K562 (cell line): ENCODE measurements around the gene C2orf42. TPM values are rescaled to one million over a fixed set of nuclear protein-coding genes. Genes with fewer than 3 reads are reported as not detected.
A peak's percentile ranks its signal among the peaks of the same experiment; 100 is the strongest.

Experiments
- CBX2 ChIP-seq: fragments of 200-600 bp; sonication (generic); IDR thresholded peaks from one replicate; pipeline ENCODE4 v1.6.1; 2012; ENCODE audit warnings: mild to moderate bottlenecking, low read length, inconsistent platforms; ENCODE audit not compliant: insufficient read depth, poor library complexity, severe bottlenecking
- FOXJ3 ChIP-seq: sonication (generic); formaldehyde crosslinking; IDR thresholded peaks from 2 replicates; pipeline ENCODE4 v1.4.0; 2020; ENCODE audit warnings: mild to moderate bottlenecking, missing genetic modification reagents
- KAT7 ChIP-seq: sonication (generic); formaldehyde crosslinking; IDR thresholded peaks from 2 replicates; pipeline ENCODE4 v1.8.0; 2022; ENCODE audit warnings: missing genetic modification reagents, mild to moderate bottlenecking, borderline replicate concordance
- MCM3 ChIP-seq: fragments of 450-650 bp; IDR thresholded peaks from 2 replicates; pipeline ENCODE4 v1.6.1; 2016
- RBFOX2 ChIP-seq: fragments of 200-400 bp; formaldehyde crosslinking; IDR thresholded peaks from 2 replicates; pipeline ENCODE4 v1.6.1; 2017; ENCODE audit warnings: low read depth, mild to moderate bottlenecking, low read length, moderate library complexity
- TCF15 ChIP-seq: fragments of 250-450 bp; sonication (Bioruptor Pico); IDR thresholded peaks from 2 replicates; pipeline ENCODE4 v1.8.0; 2022; ENCODE audit warnings: moderate library complexity, mild to moderate bottlenecking, inconsistent platforms
- THRA ChIP-seq: fragments of 450-650 bp; IDR thresholded peaks from 2 replicates; pipeline ENCODE4 v1.6.1; 2017; ENCODE audit warnings: mild to moderate bottlenecking, moderate library complexity
- ZNF143 ChIP-seq: sonication (generic); formaldehyde crosslinking; IDR thresholded peaks from 2 replicates; pipeline ENCODE4 v1.9.0; 2022; ENCODE audit warnings: mild to moderate bottlenecking, missing genetic modification reagents
- ZNF197 ChIP-seq: fragments of 200-800 bp; sonication (Bioruptor generic); IDR thresholded peaks from 2 replicates; pipeline ENCODE4 v1.6.1; 2016; ENCODE audit warnings: low read depth, missing genetic modification characterization, missing compliant biosample characterization
- polyA plus RNA-seq, 8 experiments: library from polyadenylated mRNA; depleted of rRNA in 4 of 8; stranded (reverse) in 5 of 8; unstranded in 3 of 8; fragments of >200 nt; fragmentation: Nextera tagmentation in 2 of 8; fragmentation: Illumina TruSeq in 1 of 8; extraction: Ambion mirVana in 2 of 8; extraction: Trizol in 1 of 8; gene quantifications; 2 replicates each; pipeline versions ENCODE4 v1.2.1 to v1.2.3, GENCODE V29; 2011 to 2014; ENCODE audit warnings: inconsistent platforms in 1 of 8, missing spikeins in 1 of 8
- total RNA-seq, 7 experiments: library from RNA; depleted of rRNA in 6 of 7; stranded (reverse); fragments of >200 nt in 6 of 7; fragmentation: Illumina TruSeq in 2 of 7; extraction: Trizol in 2 of 7; gene quantifications; 2 replicates each; pipeline versions ENCODE4 v1.2.1 to v1.2.3, GENCODE V29; 2011 to 2021; ENCODE audit warnings: low replicate concordance in 1 of 7
- TF ChIP-seq, protein P1 (sequence below), 2 experiments: fragments of 450-650 bp in 1 of 2; IDR thresholded peaks; 2 replicates each; pipeline ENCODE4 v1.6.1; 2011 to 2017; ENCODE audit warnings: low read depth in 2 of 2, antibody characterized with exemption in 1 of 2, borderline replicate concordance in 1 of 2, low read length in 1 of 2, mild to moderate bottlenecking in 1 of 2, mixed read lengths in 1 of 2; ENCODE audit not compliant: control insufficient read depth in 1 of 2
- TF ChIP-seq, protein P2 (sequence below): IDR thresholded peaks from 2 replicates; pipeline ENCODE4 v1.6.1; 2012; ENCODE audit warnings: low read depth, low read length, improper control_type of control experiment, borderline replicate concordance
- TF ChIP-seq, protein P3 (sequence below): sonication (generic); formaldehyde crosslinking; IDR thresholded peaks from 2 replicates; pipeline ENCODE4 v1.8.0; 2023; ENCODE audit warnings: mild to moderate bottlenecking, missing genetic modification reagents
- TF ChIP-seq, protein P4 (sequence below): fragments of 250-450 bp; sonication (Bioruptor Pico); IDR thresholded peaks from 2 replicates; pipeline ENCODE4 v1.8.0; 2021; ENCODE audit warnings: mild to moderate bottlenecking, moderate library complexity

C2orf42 gene
- total and polyA plus RNA-seq, 9 of the 15 experiments (the other 6 are each of a cell fraction or from before 2014, with no cell fraction given) = 4.6 to 10.9 (median 7.5) TPM

- TF ChIP-seq, protein P1, sequence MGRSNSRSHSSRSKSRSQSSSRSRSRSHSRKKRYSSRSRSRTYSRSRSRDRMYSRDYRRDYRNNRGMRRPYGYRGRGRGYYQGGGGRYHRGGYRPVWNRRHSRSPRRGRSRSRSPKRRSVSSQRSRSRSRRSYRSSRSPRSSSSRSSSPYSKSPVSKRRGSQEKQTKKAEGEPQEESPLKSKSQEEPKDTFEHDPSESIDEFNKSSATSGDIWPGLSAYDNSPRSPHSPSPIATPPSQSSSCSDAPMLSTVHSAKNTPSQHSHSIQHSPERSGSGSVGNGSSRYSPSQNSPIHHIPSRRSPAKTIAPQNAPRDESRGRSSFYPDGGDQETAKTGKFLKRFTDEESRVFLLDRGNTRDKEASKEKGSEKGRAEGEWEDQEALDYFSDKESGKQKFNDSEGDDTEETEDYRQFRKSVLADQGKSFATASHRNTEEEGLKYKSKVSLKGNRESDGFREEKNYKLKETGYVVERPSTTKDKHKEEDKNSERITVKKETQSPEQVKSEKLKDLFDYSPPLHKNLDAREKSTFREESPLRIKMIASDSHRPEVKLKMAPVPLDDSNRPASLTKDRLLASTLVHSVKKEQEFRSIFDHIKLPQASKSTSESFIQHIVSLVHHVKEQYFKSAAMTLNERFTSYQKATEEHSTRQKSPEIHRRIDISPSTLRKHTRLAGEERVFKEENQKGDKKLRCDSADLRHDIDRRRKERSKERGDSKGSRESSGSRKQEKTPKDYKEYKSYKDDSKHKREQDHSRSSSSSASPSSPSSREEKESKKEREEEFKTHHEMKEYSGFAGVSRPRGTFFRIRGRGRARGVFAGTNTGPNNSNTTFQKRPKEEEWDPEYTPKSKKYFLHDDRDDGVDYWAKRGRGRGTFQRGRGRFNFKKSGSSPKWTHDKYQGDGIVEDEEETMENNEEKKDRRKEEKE (IDR thresholded peaks at IDR 0.05; ENCODE audit: borderline replicate concordance in 1 of 2, control insufficient read depth in 1 of 2, low read depth in 2 of 2, low read length in 1 of 2) = peak in 1 of 2 experiments; percentile 37; a peak in 1 of 4 replicates
- TF ChIP-seq KAT7 (CRISPR knock-in tag) = no peak
- TF ChIP-seq ZNF197 = peak; percentile 91; the same call in 1 of the 2 replicates
- TF ChIP-seq, protein P2, sequence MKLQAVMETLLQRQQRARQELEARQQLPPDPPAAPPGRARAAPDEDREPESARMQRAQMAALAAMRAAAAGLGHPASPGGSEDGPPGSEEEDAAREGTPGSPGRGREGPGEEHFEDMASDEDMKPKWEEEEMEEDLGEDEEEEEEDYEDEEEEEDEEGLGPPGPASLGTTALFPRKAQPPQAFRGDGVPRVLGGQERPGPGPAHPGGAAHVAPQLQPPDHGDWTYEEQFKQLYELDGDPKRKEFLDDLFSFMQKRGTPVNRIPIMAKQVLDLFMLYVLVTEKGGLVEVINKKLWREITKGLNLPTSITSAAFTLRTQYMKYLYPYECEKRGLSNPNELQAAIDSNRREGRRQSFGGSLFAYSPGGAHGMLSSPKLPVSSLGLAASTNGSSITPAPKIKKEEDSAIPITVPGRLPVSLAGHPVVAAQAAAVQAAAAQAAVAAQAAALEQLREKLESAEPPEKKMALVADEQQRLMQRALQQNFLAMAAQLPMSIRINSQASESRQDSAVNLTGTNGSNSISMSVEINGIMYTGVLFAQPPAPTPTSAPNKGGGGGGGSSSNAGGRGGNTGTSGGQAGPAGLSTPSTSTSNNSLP = no peak
- peak; percentile 99 for TF ChIP-seq RBFOX2
- no peak for TF ChIP-seq THRA
- TF ChIP-seq CBX2 = no peak
- TF ChIP-seq, protein P3, sequence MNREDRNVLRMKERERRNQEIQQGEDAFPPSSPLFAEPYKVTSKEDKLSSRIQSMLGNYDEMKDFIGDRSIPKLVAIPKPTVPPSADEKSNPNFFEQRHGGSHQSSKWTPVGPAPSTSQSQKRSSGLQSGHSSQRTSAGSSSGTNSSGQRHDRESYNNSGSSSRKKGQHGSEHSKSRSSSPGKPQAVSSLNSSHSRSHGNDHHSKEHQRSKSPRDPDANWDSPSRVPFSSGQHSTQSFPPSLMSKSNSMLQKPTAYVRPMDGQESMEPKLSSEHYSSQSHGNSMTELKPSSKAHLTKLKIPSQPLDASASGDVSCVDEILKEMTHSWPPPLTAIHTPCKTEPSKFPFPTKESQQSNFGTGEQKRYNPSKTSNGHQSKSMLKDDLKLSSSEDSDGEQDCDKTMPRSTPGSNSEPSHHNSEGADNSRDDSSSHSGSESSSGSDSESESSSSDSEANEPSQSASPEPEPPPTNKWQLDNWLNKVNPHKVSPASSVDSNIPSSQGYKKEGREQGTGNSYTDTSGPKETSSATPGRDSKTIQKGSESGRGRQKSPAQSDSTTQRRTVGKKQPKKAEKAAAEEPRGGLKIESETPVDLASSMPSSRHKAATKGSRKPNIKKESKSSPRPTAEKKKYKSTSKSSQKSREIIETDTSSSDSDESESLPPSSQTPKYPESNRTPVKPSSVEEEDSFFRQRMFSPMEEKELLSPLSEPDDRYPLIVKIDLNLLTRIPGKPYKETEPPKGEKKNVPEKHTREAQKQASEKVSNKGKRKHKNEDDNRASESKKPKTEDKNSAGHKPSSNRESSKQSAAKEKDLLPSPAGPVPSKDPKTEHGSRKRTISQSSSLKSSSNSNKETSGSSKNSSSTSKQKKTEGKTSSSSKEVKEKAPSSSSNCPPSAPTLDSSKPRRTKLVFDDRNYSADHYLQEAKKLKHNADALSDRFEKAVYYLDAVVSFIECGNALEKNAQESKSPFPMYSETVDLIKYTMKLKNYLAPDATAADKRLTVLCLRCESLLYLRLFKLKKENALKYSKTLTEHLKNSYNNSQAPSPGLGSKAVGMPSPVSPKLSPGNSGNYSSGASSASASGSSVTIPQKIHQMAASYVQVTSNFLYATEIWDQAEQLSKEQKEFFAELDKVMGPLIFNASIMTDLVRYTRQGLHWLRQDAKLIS = peak; percentile 66; the same call in 1 of the 2 replicates
- TF ChIP-seq, protein P4, sequence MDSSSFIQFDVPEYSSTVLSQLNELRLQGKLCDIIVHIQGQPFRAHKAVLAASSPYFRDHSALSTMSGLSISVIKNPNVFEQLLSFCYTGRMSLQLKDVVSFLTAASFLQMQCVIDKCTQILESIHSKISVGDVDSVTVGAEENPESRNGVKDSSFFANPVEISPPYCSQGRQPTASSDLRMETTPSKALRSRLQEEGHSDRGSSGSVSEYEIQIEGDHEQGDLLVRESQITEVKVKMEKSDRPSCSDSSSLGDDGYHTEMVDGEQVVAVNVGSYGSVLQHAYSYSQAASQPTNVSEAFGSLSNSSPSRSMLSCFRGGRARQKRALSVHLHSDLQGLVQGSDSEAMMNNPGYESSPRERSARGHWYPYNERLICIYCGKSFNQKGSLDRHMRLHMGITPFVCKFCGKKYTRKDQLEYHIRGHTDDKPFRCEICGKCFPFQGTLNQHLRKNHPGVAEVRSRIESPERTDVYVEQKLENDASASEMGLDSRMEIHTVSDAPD (CRISPR knock-in tag) = no peak
- TF ChIP-seq MCM3 = no peak
- peak; percentile 85 for TF ChIP-seq ZNF143 (CRISPR knock-in tag)
- no peak for TF ChIP-seq TCF15
- no peak for TF ChIP-seq FOXJ3
Measured at GRCh38 chr2:70190418-70191243, at the start of gene C2orf42 (continued).
